ENCODE data around the gene ECE2. TPM values are rescaled to one million over a fixed set of nuclear protein-coding genes. Genes with fewer than 3 reads are reported as not detected.

The ECE2 gene
- total RNA-seq, 3 donors from 2014 or later, result not detected

DNA sequence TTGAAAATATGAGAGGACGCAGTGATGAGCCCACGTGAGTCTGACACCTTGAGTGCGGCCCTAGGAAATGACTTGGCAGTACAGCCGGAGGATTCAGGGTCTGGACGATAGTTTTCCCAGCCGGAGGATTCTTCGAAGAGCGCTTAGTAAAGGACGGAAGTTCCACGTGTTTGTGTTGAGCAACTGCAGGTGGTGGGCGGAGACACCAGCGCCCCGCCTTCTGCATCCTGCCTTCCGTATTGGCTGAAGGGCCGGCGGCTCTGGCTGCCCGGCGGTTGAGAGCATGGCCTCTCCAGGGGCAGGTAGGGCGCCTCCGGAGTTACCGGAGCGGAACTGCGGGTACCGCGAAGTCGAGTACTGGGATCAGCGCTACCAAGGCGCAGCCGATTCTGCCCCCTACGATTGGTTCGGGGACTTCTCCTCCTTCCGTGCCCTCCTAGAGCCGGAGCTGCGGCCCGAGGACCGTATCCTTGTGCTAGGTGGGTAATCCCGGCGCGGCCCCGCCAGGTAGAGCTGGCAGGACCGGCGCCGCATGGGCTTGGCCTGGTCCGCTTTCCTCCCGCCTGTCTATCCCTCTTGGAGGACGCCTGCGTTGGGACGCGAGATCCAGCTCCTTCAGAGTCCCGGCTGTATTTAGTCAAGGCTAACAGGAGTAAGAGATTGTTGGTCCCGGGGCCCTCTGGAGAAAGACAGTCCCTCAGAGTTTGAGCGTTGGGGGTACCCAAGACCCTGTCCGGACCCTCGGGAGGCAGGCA lies 26.2 kb upstream of the ECE2 start, which contains the start of gene EEF1AKMT4:
TSS of gene EEF1AKMT4 (plus strand) at position 261 of the 755 bp plus-strand sequence. CDS start at position 284, 23 bp downstream.
- H3K4me1 ChIP-seq, result peaks cover 0 to 3% of the 10 kb centered on the region in 2 donors
- no peaks in the 10 kb centered on the region for H3K9me3 ChIP-seq
- peak within 1 kb of the TSS; percentile 81 to 91 (median 88) for H3K4me3 ChIP-seq
- H3K27me3 ChIP-seq, result no peaks in the 10 kb centered on the region
- peak; percentile 95 to 96 for DNase-seq (ENCODE audit: low spot score in 2 of 2)
- H3K36me3 ChIP-seq, result no peaks in the 10 kb centered on the region
- H3K27ac ChIP-seq, result peak within 1 kb of the TSS; percentile 74 to 86
- intact Hi-C loops (cut with DNase I; ENCODE audit: low total_unique reads), result loop anchor here (10.0 kb wide), 1 partner anchor 65 kb away; the partner anchor contains the start of gene ABCF3
- TF ChIP-seq, protein P1, sequence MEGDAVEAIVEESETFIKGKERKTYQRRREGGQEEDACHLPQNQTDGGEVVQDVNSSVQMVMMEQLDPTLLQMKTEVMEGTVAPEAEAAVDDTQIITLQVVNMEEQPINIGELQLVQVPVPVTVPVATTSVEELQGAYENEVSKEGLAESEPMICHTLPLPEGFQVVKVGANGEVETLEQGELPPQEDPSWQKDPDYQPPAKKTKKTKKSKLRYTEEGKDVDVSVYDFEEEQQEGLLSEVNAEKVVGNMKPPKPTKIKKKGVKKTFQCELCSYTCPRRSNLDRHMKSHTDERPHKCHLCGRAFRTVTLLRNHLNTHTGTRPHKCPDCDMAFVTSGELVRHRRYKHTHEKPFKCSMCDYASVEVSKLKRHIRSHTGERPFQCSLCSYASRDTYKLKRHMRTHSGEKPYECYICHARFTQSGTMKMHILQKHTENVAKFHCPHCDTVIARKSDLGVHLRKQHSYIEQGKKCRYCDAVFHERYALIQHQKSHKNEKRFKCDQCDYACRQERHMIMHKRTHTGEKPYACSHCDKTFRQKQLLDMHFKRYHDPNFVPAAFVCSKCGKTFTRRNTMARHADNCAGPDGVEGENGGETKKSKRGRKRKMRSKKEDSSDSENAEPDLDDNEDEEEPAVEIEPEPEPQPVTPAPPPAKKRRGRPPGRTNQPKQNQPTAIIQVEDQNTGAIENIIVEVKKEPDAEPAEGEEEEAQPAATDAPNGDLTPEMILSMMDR (IDR thresholded peaks at IDR 0.05), result peak; percentile 44 to 56 (median 49)
- TF ChIP-seq POLR2AphosphoS5 (IDR thresholded peaks at IDR 0.05) (peak; percentile 19 to 60 (median 20)), POLR2A (IDR thresholded peaks at IDR 0.05) (no peak)

DNA sequence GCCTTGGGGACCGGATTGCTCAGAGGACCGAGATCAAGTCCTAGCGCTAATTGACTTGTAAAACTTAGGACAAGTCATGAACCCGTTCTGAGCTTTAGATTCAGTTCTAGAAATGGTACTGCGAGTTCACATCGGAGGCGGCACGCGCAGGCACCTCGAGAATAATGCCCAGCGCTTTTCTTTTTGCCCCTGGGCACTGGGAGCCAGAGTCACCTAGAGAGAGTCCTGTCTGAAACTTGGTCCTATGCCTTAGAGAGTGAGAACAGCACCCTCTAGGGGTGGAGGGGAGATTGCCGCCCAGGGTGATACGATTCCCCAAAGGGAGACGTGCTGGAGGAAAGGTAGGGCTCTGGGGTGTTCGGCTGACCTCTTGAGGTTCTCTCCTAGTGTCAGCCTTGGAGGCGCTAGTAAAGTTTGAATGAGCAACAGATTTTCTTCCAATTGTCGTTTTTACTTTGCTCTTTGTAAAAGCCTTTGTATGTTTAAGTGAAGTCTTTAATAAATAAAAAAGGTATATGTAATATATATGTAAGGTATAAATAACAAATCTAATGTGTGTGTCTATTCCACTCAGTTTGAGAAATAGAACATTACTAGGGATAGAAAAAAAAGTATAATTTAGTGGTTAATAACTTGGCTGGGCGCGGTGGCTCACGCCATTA lies 25.5 kb upstream of the ECE2 start:
- no peak for TF ChIP-seq POLR2AphosphoS5 (IDR thresholded peaks at IDR 0.05)
- TF ChIP-seq, protein P1 (IDR thresholded peaks at IDR 0.05), result peak; percentile 50 to 83 (median 74)
- no peak for TF ChIP-seq POLR2A (IDR thresholded peaks at IDR 0.05)
- DNase-seq (ENCODE audit: low spot score in 2 of 2), result peak; percentile 79 to 87
- Histone ChIP-seq H3K36me3 (no peaks in the 10 kb centered on the region), H3K9me3 (no peaks in the 10 kb centered on the region), H3K27ac (peak overlapping the region; percentile 62 to 74), H3K4me1 (peaks cover 0 to 3% of the 10 kb centered on the region in 2 donors), H3K4me3 (peak overlapping the region; percentile 81 to 91 (median 88)), H3K27me3 (no peaks in the 10 kb centered on the region)
- intact Hi-C loops (cut with DNase I; ENCODE audit: low total_unique reads), result no loop called here

DNA sequence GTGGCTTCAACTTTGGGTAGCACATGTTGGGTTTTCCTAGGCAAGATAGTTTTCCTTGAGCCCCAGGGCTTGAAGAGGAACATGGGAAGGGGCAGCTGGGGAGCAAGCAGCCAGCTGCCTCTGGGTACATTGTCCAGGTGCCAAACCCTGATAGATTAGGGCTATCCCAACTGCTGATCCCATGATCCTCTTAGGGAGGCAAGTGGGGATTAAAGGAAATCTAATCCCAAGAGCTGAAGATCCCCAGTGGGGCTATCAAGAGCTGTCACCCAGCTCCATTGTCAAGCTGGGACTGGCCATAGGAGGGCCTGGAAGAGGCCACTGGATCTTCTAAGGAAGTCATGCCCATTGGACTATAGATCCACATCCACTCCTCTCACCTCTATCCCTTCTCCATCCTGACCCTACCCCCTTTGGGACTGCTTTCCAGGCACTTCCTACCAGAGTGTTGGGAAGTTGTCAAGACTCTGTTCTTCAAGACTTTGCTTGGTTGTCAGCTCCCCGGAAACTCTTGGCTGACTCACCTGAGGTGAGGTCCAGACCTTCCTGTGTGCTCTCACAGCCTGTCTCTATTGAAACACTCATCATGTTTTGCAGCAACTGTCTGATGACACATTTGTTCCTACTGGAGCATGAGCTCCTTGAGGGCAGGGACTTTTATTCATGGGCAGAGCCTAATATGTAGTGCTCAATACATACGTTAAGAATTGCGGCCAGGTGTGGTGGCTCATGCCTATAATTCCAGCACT lies 20.4 kb upstream of the ECE2 start:
- Histone ChIP-seq H3K9me3 (no peaks in the 10 kb centered on the region), H3K27ac (no peak overlapping the region), H3K36me3 (no peaks in the 10 kb centered on the region), H3K27me3 (peaks cover 0 to 3% of the 10 kb centered on the region in 2 donors), H3K4me3 (no peak overlapping the region), H3K4me1 (peaks cover 0 to 4% of the 10 kb centered on the region in 2 donors)
- TF ChIP-seq POLR2AphosphoS5 (IDR thresholded peaks at IDR 0.05), result no peak
- TF ChIP-seq, protein P1 (IDR thresholded peaks at IDR 0.05), result no peak
- DNase-seq (ENCODE audit: low spot score in 2 of 2), result no peak
- intact Hi-C loops (cut with DNase I; ENCODE audit: low total_unique reads), result no loop called here

DNA sequence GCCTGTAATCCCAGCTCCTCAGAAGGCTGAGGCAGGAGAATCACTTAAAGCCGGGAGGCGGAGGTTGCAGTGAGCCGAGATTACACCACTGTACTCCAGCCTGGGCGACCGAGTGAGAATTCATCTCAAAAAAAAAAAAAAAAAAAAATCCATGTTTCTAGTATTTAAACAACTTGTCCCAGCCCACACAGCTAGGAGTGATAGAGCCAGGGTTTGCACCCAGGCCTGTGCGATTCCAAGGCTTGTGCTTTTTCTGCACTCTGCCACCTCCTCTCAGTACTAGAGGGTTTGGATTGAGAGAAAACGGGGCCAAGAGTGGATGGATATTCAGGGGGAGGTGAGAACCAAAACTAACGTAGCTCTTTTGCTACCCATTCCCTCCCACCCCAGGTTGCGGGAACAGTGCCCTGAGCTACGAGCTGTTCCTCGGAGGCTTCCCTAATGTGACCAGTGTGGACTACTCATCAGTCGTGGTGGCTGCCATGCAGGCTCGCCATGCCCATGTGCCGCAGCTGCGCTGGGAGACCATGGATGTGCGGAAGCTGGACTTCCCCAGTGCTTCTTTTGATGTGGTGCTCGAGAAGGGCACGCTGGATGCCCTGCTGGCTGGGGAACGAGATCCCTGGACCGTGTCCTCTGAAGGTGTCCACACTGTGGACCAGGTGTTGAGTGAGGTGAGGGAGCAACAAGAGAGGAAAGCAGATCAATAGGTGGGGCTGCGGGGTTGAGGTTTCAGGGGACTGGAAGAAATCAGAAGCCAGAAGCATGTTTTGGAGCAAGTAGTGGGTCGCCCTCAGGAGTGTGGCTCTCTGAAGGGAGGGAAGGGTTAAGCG lies 18.5 kb upstream of the ECE2 start:
- peaks cover 9 to 14% of the 10 kb centered on the region in 2 donors for H3K27me3 ChIP-seq

More for the DNA sequence above, 18.5 kb upstream of the ECE2 start:
- Histone ChIP-seq H3K4me1 (peaks cover 0 to 17% of the 10 kb centered on the region in 2 donors), H3K4me3 (no peak overlapping the region), H3K9me3 (no peaks in the 10 kb centered on the region), H3K27ac (no peak overlapping the region), H3K36me3 (no peaks in the 10 kb centered on the region)
- TF ChIP-seq, protein P1 (IDR thresholded peaks at IDR 0.05), result no peak
- TF ChIP-seq POLR2A (IDR thresholded peaks at IDR 0.05) (no peak), POLR2AphosphoS5 (IDR thresholded peaks at IDR 0.05) (no peak)
- DNase-seq (ENCODE audit: low spot score in 2 of 2), result no peak
- intact Hi-C loops (cut with DNase I; ENCODE audit: low total_unique reads), result no loop called here

All from breast epithelium (tissue), 4 donors.